ENCODE measurements around the gene TRPV5.

The TRPV5 gene

DNA sequence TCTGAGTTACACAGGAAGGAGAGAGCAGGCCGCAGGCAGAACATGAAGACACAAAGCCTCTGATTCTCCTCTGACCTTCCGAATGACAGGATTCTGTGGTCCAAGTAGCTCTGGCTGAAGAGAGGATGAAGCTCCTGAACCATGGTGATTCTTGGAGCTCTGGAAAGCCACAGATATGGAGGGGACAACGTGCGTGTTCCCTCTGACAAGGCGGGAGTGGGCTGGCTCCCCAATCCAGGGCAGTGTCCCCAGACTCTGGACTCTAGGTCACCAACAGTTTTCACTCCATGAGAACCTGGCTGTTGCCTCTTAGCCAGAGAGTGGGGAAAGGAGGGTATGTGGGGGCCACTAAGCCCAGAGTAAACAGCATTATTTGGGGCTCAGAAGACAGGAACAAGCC is 40.6 kb downstream of the TRPV5 start:
- Mint-ChIP-seq H3K4me3 (no peak overlapping the region), H3K9me3 (no peaks in the 10 kb centered on the region), H3K36me3 (ENCODE audit: low read depth) (no peaks in the 10 kb centered on the region), H3K4me1 (ENCODE audit: low read depth) (no peaks in the 10 kb centered on the region), H3K27me3 (no peaks in the 10 kb centered on the region), H3K27ac (no peak overlapping the region)

DNA sequence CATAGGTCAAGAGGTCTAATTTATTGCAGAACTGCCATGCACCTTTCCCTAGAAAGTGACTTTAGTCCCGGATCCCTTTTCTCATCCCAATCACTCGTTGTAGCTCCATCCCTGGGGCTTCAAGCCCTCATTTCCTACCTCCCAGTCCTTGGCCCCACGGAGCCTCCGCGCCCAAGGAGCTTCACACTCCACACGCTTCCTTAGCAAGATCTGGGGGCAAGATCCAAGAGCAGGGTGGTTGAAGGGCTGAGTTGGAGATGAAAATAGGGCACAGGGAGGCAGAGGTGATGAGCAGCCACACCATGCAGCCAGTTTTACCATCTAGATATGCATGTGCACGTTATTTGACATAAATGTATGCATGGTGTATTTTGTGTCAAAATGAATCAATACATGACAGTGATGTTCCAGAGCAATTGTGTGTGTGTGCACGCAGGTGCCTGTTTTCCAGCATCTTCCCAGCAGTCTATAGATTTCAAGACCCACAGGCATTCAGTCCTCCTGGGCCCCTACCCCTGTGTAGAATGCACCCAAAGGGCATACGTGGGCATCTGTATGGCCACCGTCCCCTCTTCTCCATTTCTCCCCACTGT is 42.0 kb downstream of the TRPV5 start:
- no peaks in the 10 kb centered on the region for H3K4me1 Mint-ChIP-seq (ENCODE audit: low read depth)
- H3K27ac Mint-ChIP-seq: no peak overlapping the region
- no peaks in the 10 kb centered on the region for H3K27me3 Mint-ChIP-seq
- no peaks in the 10 kb centered on the region for H3K9me3 Mint-ChIP-seq
- H3K4me3 Mint-ChIP-seq: no peak overlapping the region
- no peaks in the 10 kb centered on the region for H3K36me3 Mint-ChIP-seq (ENCODE audit: low read depth)

DNA sequence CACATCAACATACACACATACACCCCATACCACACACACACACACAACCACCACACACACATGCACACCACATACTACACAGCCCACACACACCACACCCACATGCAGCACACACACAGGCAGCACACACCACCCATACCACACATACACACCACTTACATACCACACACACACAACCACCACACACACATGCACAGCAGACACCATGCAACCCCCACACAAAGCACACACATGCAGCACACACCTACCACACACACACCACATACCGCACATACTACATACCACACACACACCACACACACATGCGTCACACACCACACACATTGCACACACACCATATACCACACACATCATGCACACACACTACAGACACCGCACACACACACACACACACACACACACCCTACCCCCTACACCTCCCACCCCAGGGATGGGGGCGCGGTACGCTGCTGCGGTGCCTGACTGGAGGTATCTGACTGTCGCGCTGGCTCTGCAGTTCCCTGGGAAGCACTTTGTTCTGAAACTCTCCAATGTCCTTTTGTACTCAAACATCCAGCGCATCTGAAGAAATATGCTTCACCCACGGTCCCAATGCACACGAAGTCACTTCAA is 42.6 kb downstream of the TRPV5 start:
- H3K36me3 Mint-ChIP-seq (ENCODE audit: low read depth): no peaks in the 10 kb centered on the region
- no peak overlapping the region for H3K4me3 Mint-ChIP-seq
- no peaks in the 10 kb centered on the region for H3K9me3 Mint-ChIP-seq
- no peaks in the 10 kb centered on the region for H3K4me1 Mint-ChIP-seq (ENCODE audit: low read depth)
- no peaks in the 10 kb centered on the region for H3K27me3 Mint-ChIP-seq
- H3K27ac Mint-ChIP-seq: no peak overlapping the region

DNA sequence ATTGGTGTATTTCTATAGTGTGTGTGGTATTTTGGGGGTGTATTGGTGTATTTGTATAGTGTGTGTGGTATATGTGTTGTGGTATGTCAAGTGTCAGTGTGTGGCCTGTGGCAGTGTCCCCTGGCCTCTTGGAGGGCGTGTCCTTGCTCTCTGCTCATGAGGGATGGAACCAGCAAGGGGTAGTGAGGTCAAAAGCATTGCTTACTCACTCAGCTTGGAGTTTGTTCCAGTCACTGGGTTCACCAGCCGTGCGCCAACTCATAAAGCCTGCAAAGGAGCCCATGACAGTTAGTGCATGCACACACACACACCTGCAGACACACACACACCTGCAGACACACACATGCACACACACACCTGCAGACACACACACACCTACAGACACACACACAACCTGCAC is 43.7 kb downstream of the TRPV5 start:
- Mint-ChIP-seq H3K27ac (no peak overlapping the region), H3K27me3 (no peaks in the 10 kb centered on the region), H3K4me1 (ENCODE audit: low read depth) (no peaks in the 10 kb centered on the region)

DNA sequence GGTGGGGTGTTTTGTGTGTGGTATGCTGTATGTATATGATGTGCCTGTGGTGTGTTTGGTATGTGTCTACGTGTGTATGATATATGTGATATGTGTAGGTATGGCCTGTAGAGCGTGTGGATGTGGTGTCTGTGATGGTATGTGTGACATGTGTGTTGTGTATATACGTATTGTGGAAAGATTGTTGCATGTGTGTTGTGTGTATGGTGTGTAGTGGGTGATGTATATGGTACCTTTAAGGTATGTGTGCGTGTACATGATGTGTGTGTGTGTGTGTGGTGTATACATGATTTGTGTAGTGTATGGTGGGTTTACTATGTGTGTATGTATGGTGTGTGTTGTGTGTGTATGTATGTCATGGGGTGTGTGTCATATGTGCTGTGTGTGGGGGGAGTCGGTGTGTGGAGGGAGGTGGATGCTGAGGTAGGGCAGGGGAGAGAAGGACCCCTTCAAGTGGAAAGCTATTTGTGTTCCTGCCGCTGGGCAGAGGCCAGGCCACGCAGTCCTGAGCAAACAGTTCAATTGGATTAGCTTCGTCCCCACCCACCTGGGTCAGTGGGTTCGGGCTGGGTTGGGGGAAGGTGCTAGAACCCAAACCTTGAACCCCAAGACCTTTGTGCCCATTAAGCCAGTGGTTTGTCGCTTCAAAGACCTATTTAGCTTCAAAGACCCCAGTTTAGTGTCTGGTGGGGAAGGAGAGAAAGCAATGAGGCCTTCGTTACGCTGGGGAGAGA is 46.1 kb downstream of the TRPV5 start:
- Mint-ChIP-seq H3K9me3 (no peaks in the 10 kb centered on the region), H3K36me3 (ENCODE audit: low read depth) (no peaks in the 10 kb centered on the region), H3K4me1 (ENCODE audit: low read depth) (no peaks in the 10 kb centered on the region), H3K4me3 (no peak overlapping the region), H3K27me3 (no peaks in the 10 kb centered on the region), H3K27ac (no peak overlapping the region)

More for the DNA sequence above, 43.7 kb downstream of the TRPV5 start:
- Mint-ChIP-seq H3K9me3 (no peaks in the 10 kb centered on the region), H3K4me3 (no peak overlapping the region), H3K36me3 (ENCODE audit: low read depth) (no peaks in the 10 kb centered on the region)

DNA sequence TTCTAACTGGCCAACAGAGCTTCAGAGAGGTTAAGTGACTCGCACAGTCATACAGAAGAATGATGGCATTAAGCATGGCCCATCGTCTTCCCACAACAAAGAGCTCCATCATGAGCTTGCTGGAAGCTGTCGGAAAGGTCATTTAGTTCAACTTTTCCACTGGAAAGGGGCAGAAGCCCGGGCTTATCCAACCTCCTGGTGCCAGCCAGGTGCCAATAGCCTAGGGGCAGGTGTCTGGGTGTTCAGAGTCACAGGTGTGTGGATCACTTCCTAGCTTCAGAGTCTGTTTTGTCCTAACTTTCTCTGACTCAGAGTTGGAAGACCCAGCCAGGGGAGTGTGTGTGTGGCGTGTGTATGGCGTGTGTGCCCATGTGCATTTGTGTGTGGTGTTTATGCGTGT is 46.7 kb downstream of the TRPV5 start:
- H3K4me3 Mint-ChIP-seq: no peak overlapping the region
- no peaks in the 10 kb centered on the region for H3K4me1 Mint-ChIP-seq (ENCODE audit: low read depth)
- no peak overlapping the region for H3K27ac Mint-ChIP-seq
- no peaks in the 10 kb centered on the region for H3K9me3 Mint-ChIP-seq
- no peaks in the 10 kb centered on the region for H3K36me3 Mint-ChIP-seq (ENCODE audit: low read depth)
- peaks cover 2% of the 10 kb centered on the region for H3K27me3 Mint-ChIP-seq

DNA sequence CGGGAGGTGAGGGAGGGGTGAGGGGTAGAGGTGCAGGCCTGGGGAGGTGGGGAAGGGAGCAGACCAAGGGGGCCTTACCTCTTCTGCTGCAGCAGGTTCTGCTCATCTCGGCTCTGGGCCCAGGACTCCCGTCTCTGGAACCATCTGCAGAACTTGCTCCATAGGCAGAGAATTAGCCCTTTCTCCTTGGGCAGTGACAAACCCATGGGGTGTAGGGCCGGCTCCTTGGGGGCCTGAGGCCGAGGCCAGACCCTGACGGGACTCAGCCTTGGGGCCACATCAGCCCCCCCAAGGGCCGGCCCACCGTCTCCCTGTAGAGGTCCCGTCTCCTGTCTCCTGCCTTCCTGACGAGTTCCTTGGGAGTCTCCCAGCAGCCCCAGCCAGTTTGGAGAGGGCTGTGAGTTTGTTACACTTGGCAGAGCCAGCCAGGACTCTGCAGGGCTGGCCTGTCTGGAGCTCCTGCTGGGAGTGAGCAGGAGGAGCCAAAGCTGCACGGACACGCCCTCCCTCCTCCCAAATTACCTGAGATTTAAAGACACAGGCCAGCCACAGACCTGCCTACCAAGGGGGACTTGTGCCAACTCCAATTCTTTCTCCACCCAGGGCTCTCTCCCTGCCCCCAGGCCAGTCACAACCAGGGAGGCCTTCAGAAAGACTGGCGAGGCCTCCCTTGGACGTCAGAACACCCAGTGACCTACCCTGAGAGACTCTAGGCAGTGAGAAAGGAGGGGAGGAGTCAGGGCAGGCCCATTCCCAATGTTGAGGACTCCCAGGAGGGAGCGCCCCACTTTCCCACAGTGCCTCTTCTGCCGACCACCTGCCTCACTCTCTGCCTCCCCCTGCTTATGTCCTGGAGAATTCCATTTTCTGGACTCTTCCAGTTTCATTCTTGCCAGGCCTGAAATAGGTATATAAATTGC is 48.0 kb downstream of the TRPV5 start, which contains the start of gene TRPV6:
Gene TRPV6, minus strand, starts transcription at position 435 of the 920 bp plus-strand sequence.
- H3K9me3 Mint-ChIP-seq: no peaks in the 10 kb centered on the region

DNA sequence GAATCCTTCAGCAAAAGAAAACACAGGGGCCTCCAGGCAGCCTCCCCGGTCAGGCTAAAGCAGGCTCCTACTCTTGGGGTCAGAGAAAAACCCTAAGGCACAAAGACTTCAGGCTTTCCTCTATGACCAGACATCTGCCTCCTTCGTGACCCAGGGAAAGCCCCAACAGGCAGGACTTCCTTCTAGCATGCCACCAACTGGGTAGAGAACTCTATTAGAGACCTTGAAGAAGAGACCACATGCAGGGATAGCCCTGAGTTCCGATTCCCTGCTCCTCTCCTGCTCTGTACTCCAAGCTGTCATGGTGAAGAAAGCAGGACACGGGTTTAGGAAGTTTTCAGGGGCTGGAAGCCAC is 49.3 kb downstream of the TRPV5 start:
- Mint-ChIP-seq H3K9me3 (no peaks in the 10 kb centered on the region), H3K4me3 (no peak overlapping the region), H3K27me3 (peaks cover 5% of the 10 kb centered on the region), H3K4me1 (ENCODE audit: low read depth) (no peaks in the 10 kb centered on the region), H3K36me3 (ENCODE audit: low read depth) (no peaks in the 10 kb centered on the region), H3K27ac (no peak overlapping the region)

More for the DNA sequence above, 48.0 kb downstream of the TRPV5 start, which contains the start of gene TRPV6:
- no peak within 1 kb of the TSS for H3K27ac Mint-ChIP-seq
- no peaks in the 10 kb centered on the region for H3K36me3 Mint-ChIP-seq (ENCODE audit: low read depth)
- peaks cover 5% of the 10 kb centered on the region for H3K27me3 Mint-ChIP-seq
- no peaks in the 10 kb centered on the region for H3K4me1 Mint-ChIP-seq (ENCODE audit: low read depth)
- no peak within 1 kb of the TSS for H3K4me3 Mint-ChIP-seq

DNA sequence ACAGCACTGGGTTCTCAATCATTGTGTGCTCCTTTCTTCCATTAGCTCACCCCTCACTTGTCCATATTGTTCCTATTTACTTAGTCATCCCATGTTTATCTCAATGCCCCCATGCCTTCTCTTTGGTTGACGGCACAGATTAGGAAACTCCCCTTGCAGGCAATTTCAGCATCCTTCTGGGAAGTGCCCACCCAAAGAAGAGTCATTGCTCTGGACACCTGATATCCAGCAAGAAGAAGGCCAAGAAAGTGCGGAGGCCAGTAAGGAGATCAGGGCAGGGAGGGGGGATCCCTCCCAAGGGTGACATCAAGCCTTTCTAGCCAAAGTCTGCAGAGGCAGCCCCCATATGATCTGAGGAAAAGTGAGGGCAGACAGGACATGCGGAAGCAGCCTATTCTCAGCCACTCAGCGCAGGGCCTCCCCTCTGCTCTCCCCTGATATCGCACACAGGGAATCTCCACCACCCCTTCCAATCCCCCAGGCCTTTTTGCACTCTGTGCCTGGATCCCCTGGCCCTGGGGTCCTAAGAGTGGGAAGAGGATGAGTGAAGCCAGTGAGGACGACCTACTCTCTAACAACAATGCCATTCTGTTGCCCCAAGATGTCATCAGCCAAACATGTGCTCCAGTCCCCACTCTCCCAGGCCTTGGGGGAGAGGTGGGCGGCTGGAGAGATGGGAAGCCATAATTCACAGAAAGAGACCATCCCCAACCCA is 49.8 kb downstream of the TRPV5 start:
- Mint-ChIP-seq H3K4me1 (ENCODE audit: low read depth) (no peaks in the 10 kb centered on the region), H3K27ac (no peak overlapping the region), H3K9me3 (no peaks in the 10 kb centered on the region), H3K36me3 (ENCODE audit: low read depth) (no peaks in the 10 kb centered on the region), H3K27me3 (peaks cover 5% of the 10 kb centered on the region), H3K4me3 (no peak overlapping the region)

DNA sequence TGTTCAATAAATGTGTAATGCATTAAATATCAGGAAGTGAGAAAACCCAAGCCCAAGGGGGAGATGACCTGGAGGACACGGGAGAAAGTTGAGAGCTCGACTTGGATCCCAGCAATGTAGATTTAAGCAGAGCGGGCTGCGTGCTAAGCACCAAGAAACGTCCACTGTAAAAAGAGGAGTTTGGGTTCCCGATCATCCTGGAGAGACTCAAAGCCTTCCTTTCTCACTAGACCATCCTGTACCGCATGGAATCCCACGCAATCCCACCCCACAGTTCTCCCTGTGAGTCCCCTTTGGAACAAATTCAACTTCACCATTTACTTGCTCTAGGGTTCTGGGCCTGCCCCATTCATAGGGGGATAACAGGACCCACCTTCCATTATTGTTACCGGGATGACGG is 50.4 kb downstream of the TRPV5 start:
- Mint-ChIP-seq H3K4me1 (ENCODE audit: low read depth) (no peaks in the 10 kb centered on the region), H3K36me3 (ENCODE audit: low read depth) (no peaks in the 10 kb centered on the region), H3K27ac (no peak overlapping the region), H3K9me3 (no peaks in the 10 kb centered on the region), H3K4me3 (no peak overlapping the region), H3K27me3 (peaks cover 5% of the 10 kb centered on the region)

DNA sequence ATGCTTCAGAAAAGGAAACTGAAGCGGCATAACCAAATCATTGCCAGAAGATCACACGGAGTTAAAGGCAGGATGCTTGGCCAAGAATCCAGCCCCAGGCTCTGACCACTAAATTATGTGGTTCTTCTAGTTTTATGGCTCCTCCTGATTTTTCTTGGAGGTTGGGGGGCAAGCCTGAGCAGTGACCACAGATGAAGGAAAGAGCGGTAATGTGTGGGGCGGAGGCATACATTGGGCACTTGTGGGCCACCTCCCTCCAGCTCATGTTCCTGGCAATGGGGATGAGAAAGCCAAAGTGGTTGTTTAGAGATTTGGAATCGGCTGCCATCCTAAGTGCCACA is 51.2 kb downstream of the TRPV5 start:
- Mint-ChIP-seq H3K4me3 (no peak overlapping the region), H3K36me3 (ENCODE audit: low read depth) (no peaks in the 10 kb centered on the region), H3K4me1 (ENCODE audit: low read depth) (no peaks in the 10 kb centered on the region), H3K9me3 (no peaks in the 10 kb centered on the region), H3K27ac (no peak overlapping the region), H3K27me3 (peaks cover 5% of the 10 kb centered on the region)

DNA sequence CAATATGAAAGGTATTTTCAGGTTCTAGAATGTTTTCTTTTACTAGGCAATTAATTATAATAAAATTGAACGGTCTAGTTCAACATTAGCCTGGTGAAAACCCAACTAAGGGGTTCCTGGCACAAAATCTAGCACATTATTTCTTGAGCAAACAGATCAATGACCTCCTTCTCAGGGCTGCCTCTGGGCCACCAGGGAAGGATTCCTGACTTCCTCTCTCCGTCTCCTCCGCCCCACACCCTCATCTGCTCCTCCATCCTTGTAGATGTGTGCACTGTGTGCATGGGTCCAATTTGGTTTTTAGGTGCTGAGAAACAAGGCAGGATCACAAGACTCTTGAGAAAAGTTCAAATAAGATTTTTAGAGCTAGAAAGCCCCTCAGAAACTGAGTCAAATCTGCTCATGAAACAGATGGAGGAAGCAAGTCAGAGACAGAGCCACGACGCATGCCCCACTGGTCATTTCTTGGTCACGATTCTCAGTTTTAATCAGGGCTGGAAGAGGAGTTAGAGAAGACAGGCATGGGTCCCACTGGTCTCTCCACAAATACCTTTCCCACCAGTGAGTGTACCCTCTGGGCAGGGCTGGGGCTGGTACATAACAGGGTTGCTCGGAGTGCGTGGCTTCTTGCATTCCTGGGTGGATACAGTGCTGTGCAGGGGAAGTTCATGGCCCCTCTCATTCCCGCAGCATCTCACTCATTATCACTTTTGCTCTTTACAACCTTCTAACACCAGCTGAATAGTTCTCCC is 51.8 kb downstream of the TRPV5 start:
- Mint-ChIP-seq H3K4me1 (ENCODE audit: low read depth) (no peaks in the 10 kb centered on the region), H3K4me3 (no peak overlapping the region), H3K9me3 (no peaks in the 10 kb centered on the region), H3K36me3 (ENCODE audit: low read depth) (no peaks in the 10 kb centered on the region), H3K27ac (no peak overlapping the region), H3K27me3 (peaks cover 5% of the 10 kb centered on the region)

DNA sequence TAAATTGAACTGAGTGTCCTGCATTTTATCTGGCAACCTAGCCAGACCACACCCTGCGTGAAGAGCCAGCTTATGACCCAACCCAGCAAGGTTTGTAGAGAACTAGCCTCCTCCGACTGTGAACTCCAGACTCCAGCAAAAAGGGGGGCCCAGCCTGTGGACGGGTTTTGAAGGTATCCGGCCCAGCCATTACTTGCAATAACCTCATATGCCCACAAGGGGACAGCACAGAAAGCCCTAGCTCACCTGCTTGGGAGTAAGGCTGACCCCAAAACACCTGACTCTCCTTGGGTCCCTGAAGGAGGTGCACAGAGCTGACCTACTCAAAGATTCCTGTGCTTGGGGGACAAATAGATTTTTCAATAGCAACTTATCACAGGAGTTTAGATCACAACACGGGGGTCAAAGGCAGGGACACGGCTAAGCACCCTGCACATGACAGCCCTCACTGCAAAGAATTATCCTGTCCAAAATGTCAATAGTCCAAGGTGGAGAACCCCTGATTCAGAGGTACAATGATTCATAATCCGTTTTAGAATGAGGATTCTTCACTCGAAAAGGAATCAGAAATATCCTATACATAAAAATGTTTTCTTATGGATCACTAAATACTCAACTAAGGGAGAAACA is 52.6 kb downstream of the TRPV5 start:
- Mint-ChIP-seq H3K36me3 (ENCODE audit: low read depth) (no peaks in the 10 kb centered on the region), H3K27ac (no peak overlapping the region), H3K4me3 (no peak overlapping the region), H3K27me3 (peaks cover 5% of the 10 kb centered on the region), H3K4me1 (ENCODE audit: low read depth) (no peaks in the 10 kb centered on the region), H3K9me3 (no peaks in the 10 kb centered on the region)

All from stimulated activated naive CD8-positive, alpha-beta T cell treated with anti-CD3 and anti-CD28 coated beads, Interleukin-15, Interleukin-2, amounts not matched to agents 100 ng/mL and 50 ng/mL, for 24 hours (primary cell).